ENCODE data around the gene SLC39A11.

Gene SLC39A11

GRCh38 chr17:72684405-72685020, 408.0 kb downstream of the SLC39A11 start:
- DNase-seq (ENCODE audit: low spot score), result peak; percentile 46

GRCh38 chr17:72683506-72684404, 408.7 kb downstream of the SLC39A11 start:
- DNase-seq (ENCODE audit: low spot score), result peak; percentile 88

GRCh38 chr17:72682605-72683004, 409.9 kb downstream of the SLC39A11 start:
- DNase-seq (ENCODE audit: low spot score), result no peak

GRCh38 chr17:72681844-72682243, 410.6 kb downstream of the SLC39A11 start:
- DNase-seq (ENCODE audit: low spot score), result no peak

- no peak for DNase-seq (ENCODE audit: low spot score)
Observed at GRCh38 chr17:72677714-72678390, 414.6 kb downstream of the SLC39A11 start.

GRCh38 chr17:72677108-72677507, 415.4 kb downstream of the SLC39A11 start:
- no peak for DNase-seq (ENCODE audit: low spot score)

- DNase-seq (ENCODE audit: low spot score), result no peak
Observed at GRCh38 chr17:72672729-72673128, 419.8 kb downstream of the SLC39A11 start.

- DNase-seq (ENCODE audit: low spot score), result no peak
Observed at GRCh38 chr17:72671016-72671415, 421.5 kb downstream of the SLC39A11 start.

- DNase-seq (ENCODE audit: low spot score), result no peak
Observed at GRCh38 chr17:72667096-72668063, 425.1 kb downstream of the SLC39A11 start.

GRCh38 chr17:72665852-72666851, 426.3 kb downstream of the SLC39A11 start:
- DNase-seq (ENCODE audit: low spot score), result no peak

GRCh38 chr17:72662827-72663190, 429.7 kb downstream of the SLC39A11 start:
- no peak for DNase-seq (ENCODE audit: low spot score)

GRCh38 chr17:72661945-72662826, 430.3 kb downstream of the SLC39A11 start:
- DNase-seq (ENCODE audit: low spot score), result no peak

GRCh38 chr17:72661116-72661944, 431.2 kb downstream of the SLC39A11 start:
- peak; percentile 73 for DNase-seq (ENCODE audit: low spot score)

GRCh38 chr17:72660274-72661115, 432.0 kb downstream of the SLC39A11 start:
- no peak for DNase-seq (ENCODE audit: low spot score)

GRCh38 chr17:72659811-72660210, 432.7 kb downstream of the SLC39A11 start:
- no peak for DNase-seq (ENCODE audit: low spot score)

GRCh38 chr17:72658675-72659074, 433.8 kb downstream of the SLC39A11 start:
- DNase-seq (ENCODE audit: low spot score), result no peak

- DNase-seq (ENCODE audit: low spot score), result no peak
Observed at GRCh38 chr17:72657467-72658317, 434.8 kb downstream of the SLC39A11 start.
